ENCODE measurements around the gene ARMC5. TPM values are rescaled to one million over a fixed set of nuclear protein-coding genes. Genes with fewer than 3 reads are reported as not detected.
"Not testable (repeated sequence)": the region's sequence is repeated elsewhere in the genome, so short reads cannot be mapped to it uniquely, and the experiment has no call there.

ARMC5 gene
- total RNA-seq, 2 donors from 2014 or later: 10.0 to 20.3 TPM

DNA sequence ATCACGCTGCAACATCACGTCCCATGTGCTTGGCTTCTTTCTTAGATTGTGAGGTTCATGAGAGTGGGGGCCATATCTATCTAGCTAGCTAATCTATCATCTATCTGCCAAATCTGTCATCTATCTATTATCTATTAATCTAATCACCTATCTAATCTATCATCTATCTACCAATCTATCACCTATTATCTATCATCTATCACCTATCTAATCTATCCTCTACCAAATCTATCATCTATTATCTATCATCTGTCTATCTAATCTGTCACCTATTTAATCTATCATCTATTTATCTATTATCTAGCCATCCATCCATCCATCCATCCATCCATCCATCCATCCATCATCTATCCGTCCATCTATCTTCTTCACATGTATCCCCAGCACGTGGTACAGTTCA is 45.4 kb upstream of the ARMC5 start:
- Histone ChIP-seq H3K4me3 (no peak overlapping the region), H3K27ac (no peak overlapping the region), H3K4me1 (replicated peaks) (no peaks in the 10 kb centered on the region), H3K9me3 (no peaks in the 10 kb centered on the region), H3K27me3 (replicated peaks; ENCODE audit: insufficient read depth) (no peaks in the 10 kb centered on the region), H3K36me3 (no peaks in the 10 kb centered on the region)
- TF ChIP-seq POLR2A (IDR thresholded peaks at IDR 0.05) (no peak), POLR2AphosphoS5 (IDR thresholded peaks at IDR 0.05) (no peak)
- TF ChIP-seq, protein P1, sequence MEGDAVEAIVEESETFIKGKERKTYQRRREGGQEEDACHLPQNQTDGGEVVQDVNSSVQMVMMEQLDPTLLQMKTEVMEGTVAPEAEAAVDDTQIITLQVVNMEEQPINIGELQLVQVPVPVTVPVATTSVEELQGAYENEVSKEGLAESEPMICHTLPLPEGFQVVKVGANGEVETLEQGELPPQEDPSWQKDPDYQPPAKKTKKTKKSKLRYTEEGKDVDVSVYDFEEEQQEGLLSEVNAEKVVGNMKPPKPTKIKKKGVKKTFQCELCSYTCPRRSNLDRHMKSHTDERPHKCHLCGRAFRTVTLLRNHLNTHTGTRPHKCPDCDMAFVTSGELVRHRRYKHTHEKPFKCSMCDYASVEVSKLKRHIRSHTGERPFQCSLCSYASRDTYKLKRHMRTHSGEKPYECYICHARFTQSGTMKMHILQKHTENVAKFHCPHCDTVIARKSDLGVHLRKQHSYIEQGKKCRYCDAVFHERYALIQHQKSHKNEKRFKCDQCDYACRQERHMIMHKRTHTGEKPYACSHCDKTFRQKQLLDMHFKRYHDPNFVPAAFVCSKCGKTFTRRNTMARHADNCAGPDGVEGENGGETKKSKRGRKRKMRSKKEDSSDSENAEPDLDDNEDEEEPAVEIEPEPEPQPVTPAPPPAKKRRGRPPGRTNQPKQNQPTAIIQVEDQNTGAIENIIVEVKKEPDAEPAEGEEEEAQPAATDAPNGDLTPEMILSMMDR (IDR thresholded peaks at IDR 0.05): no peak
- 89% methylated on average over 4 of the region's 4 CpGs for WGBS
- DNase-seq (ENCODE audit: low spot score): no peak
- intact Hi-C loops (cut with DNase I): no loop called here

DNA sequence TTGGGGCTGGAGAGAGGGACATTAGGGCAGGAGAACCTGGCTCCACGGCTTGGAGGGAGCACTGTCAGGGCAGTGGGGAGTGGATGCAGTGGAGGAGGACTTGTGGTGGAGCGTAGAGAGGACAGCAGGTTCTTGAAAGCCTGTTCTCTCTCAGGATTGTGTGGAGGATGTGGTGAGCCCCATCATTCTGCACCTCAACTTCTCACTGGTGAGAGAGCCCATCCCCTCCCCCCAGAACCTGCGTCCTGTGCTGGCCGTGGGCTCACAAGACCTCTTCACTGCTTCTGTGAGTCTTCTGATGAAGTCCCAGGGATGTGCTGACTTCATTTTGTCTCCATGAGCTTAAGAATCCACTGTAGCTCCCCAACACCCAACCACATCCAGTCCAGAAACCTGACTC is 44.6 kb upstream of the ARMC5 start:
- TF ChIP-seq POLR2A (IDR thresholded peaks at IDR 0.05): no peak
- no peak for TF ChIP-seq POLR2AphosphoS5 (IDR thresholded peaks at IDR 0.05)
- TF ChIP-seq, protein P1 (IDR thresholded peaks at IDR 0.05): no peak

DNA sequence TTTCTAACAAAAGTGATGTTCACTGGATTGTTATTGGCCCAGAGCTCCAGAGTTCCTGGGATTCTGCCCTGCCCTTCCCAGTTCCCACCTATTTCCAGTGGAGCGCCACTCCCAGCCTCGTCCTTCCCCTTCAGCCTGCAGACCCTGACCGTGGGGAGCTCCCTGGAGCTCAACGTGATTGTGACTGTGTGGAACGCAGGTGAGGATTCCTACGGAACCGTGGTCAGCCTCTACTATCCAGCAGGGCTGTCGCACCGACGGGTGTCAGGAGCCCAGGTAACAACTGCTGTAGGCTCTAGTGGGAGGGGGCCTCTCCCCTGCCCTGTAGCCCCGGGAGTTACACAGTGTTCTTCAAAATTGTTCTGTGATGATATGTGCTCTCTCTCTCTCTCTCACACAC is 42.9 kb upstream of the ARMC5 start:
- Histone ChIP-seq H3K9me3 (no peaks in the 10 kb centered on the region), H3K4me3 (no peak overlapping the region), H3K27ac (no peak overlapping the region), H3K4me1 (replicated peaks) (no peaks in the 10 kb centered on the region), H3K36me3 (no peaks in the 10 kb centered on the region), H3K27me3 (replicated peaks; ENCODE audit: insufficient read depth) (no peaks in the 10 kb centered on the region)
- no peak for DNase-seq (ENCODE audit: low spot score)
- TF ChIP-seq POLR2AphosphoS5 (IDR thresholded peaks at IDR 0.05) (no peak), POLR2A (IDR thresholded peaks at IDR 0.05) (no peak)
- TF ChIP-seq, protein P1 (IDR thresholded peaks at IDR 0.05): no peak
- 65% methylated on average over 11 of the region's 11 CpGs for WGBS
- intact Hi-C loops (cut with DNase I): no loop called here

More for the DNA sequence above, 44.6 kb upstream of the ARMC5 start:
- no peaks in the 10 kb centered on the region for H3K36me3 ChIP-seq
- H3K4me3 ChIP-seq: no peak overlapping the region
- no peak overlapping the region for H3K27ac ChIP-seq
- intact Hi-C loops (cut with DNase I): no loop called here
- H3K4me1 ChIP-seq (replicated peaks): no peaks in the 10 kb centered on the region
- no peaks in the 10 kb centered on the region for H3K27me3 ChIP-seq (replicated peaks; ENCODE audit: insufficient read depth)
- no peak for DNase-seq (ENCODE audit: low spot score)
- H3K9me3 ChIP-seq: no peaks in the 10 kb centered on the region
- WGBS: 87% methylated on average over 4 of the region's 4 CpGs

DNA sequence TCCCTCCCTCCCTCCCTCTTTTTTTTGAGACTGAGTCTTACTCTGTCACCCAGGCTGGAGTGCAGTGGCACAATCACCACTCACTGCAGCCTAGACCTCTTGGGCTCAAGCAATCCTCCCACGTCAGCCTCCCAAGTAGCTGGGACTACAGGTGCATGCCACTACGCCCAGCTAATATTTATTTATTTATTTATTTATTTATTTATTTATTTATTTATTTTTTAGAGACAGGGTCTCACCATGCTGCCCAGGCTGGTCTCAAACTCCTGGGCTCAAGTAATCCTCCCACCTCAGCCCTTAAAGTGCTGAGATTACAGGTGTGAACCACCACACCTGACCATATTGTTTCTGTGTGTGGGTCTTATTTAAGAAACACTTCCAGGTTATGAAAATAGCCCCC is 42.3 kb upstream of the ARMC5 start:
- H3K4me3 ChIP-seq; H3K4me1 ChIP-seq (replicated peaks); H3K27ac ChIP-seq; H3K9me3 ChIP-seq; intact Hi-C loops (cut with DNase I); DNase-seq (ENCODE audit: low spot score); H3K27me3 ChIP-seq (replicated peaks; ENCODE audit: insufficient read depth); H3K36me3 ChIP-seq: not testable (repeated sequence)
- 87% methylated on average over 2 of the region's 2 CpGs for WGBS

DNA sequence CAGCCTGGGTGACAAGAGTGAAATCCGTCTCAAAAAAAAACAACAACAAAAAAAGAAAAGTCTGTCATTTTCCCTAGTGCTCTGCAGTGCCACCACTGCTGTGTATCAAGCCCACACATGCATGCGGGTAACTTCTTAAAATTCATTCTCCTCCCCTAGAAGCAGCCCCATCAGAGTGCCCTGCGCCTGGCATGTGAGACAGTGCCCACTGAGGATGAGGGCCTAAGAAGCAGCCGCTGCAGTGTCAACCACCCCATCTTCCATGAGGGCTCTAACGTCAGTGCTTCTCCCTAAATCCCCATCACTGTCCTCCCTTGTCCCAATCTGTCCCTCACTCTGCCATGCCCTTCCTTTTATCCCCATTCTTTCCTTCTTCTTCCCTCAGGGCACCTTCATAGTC is 41.4 kb upstream of the ARMC5 start:
- TF ChIP-seq POLR2A (IDR thresholded peaks at IDR 0.05) (no peak), POLR2AphosphoS5 (IDR thresholded peaks at IDR 0.05) (no peak)
- TF ChIP-seq, protein P1 (IDR thresholded peaks at IDR 0.05): no peak

More for the DNA sequence above, 41.4 kb upstream of the ARMC5 start:
- intact Hi-C loops (cut with DNase I): no loop called here
- H3K36me3 ChIP-seq: no peaks in the 10 kb centered on the region
- no peaks in the 10 kb centered on the region for H3K9me3 ChIP-seq
- WGBS: 86% methylated on average over 5 of the region's 5 CpGs
- no peak overlapping the region for H3K27ac ChIP-seq
- H3K27me3 ChIP-seq (replicated peaks; ENCODE audit: insufficient read depth): no peaks in the 10 kb centered on the region
- DNase-seq (ENCODE audit: low spot score): no peak
- no peak overlapping the region for H3K4me3 ChIP-seq
- H3K4me1 ChIP-seq (replicated peaks): no peaks in the 10 kb centered on the region
